ENCODE measurements around the gene TXN2.

The TXN2 gene

GRCh38 chr22:36497910-36498665 is 16.6 kb upstream of the TXN2 start:
- no peak overlapping the region for H3K4me2 ChIP-seq
- H3K4me3 ChIP-seq = no peak overlapping the region
- no peaks in the 10 kb centered on the region for H3K9me3 ChIP-seq (replicated peaks in 1 of 11)
- H4K20me1 ChIP-seq = peaks cover 0 to 7% (median 0%) of the 10 kb centered on the region in 11 experiments; a peak in 1 of 22 replicates
- H3K27me3 ChIP-seq = no peaks in the 10 kb centered on the region
- peaks cover 12 to 83% (median 56%) of the 10 kb centered on the region in 11 experiments; a peak in 18 of 22 replicates for H3K36me3 ChIP-seq
- H3K9ac ChIP-seq = no peak overlapping the region
- TF ChIP-seq Cebpa-rat (IDR thresholded peaks at IDR 0.05) = no peak
- no peak overlapping the region for H3K27ac ChIP-seq
- H3K4me1 ChIP-seq = peaks cover 15 to 26% (median 21%) of the 10 kb centered on the region in 10 experiments

- Histone ChIP-seq H3K4me1 (peaks cover 31 to 48% (median 43%) of the 10 kb centered on the region in 10 experiments), H3K4me2 (peak overlapping the region; percentile 72 to 93 (median 86)), H3K27ac (peak overlapping the region; percentile 21 to 81 (median 73); a peak in 20 of 22 replicates), H3K4me3 (peak overlapping the region in 4 of 10 experiments; percentile 9 to 46 (median 29); a peak in 3 of 20 replicates), H3K27me3 (no peaks in the 10 kb centered on the region), H3K9ac (peak overlapping the region in 10 of 11 experiments; percentile 40 to 75 (median 60); a peak in 18 of 22 replicates), H3K9me3 (replicated peaks in 1 of 11) (no peaks in the 10 kb centered on the region), H4K20me1 (peaks cover 0 to 7% (median 0%) of the 10 kb centered on the region in 11 experiments; a peak in 1 of 22 replicates), H3K36me3 (peaks cover 22 to 72% (median 59%) of the 10 kb centered on the region in 11 experiments; a peak in 19 of 22 replicates)
- TF ChIP-seq Cebpa-rat (IDR thresholded peaks at IDR 0.05) = no peak
Observed at GRCh38 chr22:36493690-36494110, 12.3 kb upstream of the TXN2 start.

DNA sequence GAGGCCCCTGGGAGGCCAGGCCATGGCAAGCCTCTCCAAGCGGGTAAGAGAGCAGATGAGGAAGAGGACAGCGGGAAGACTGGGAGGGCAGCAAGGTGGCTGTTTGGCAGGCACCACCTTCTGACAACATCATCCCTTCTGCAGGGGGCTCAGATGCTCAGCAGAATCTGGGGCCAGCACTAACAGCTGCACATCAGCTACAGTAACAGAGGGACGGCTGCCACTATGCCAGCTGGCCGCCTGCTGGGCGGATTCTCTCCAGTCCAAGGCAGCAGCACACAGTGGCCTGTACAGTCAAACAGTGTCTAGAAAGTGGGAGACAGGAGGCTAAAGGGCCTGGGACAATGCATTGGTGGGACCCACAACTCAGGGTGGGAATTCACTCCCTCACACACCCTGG is 10.7 kb upstream of the TXN2 start:
- H3K36me3 ChIP-seq = peaks cover 20 to 72% (median 59%) of the 10 kb centered on the region in 11 experiments; a peak in 21 of 22 replicates
- TF ChIP-seq Cebpa-rat (IDR thresholded peaks at IDR 0.05) = no peak

GRCh38 chr22:36491155-36491554 is 9.7 kb upstream of the TXN2 start:
- Histone ChIP-seq H4K20me1 (peaks cover 0 to 7% (median 0%) of the 10 kb centered on the region in 11 experiments; a peak in 1 of 22 replicates), H3K36me3 (peaks cover 22 to 69% (median 55%) of the 10 kb centered on the region in 11 experiments; a peak in 21 of 22 replicates), H3K9ac (peak overlapping the region in 1 of 11 experiments; percentile 39; a peak in 2 of 22 replicates), H3K4me3 (no peak overlapping the region), H3K4me1 (peaks cover 31 to 48% (median 43%) of the 10 kb centered on the region in 10 experiments), H3K27ac (peak overlapping the region in 3 of 11 experiments; percentile 74 to 81 (median 80); a peak in 2 of 22 replicates), H3K4me2 (peak overlapping the region in 9 of 11 experiments; percentile 72 to 92 (median 86); a peak in 13 of 22 replicates), H3K27me3 (no peaks in the 10 kb centered on the region), H3K9me3 (replicated peaks in 1 of 11) (peaks cover 12 to 21% (median 17%) of the 10 kb centered on the region in 11 experiments)
- no peak for TF ChIP-seq Cebpa-rat (IDR thresholded peaks at IDR 0.05)

More for the DNA sequence above, 10.7 kb upstream of the TXN2 start:
- Histone ChIP-seq H3K4me2 (peak overlapping the region; percentile 72 to 92 (median 86)), H3K9me3 (replicated peaks in 1 of 11) (peaks cover 7 to 13% (median 10%) of the 10 kb centered on the region in 11 experiments), H3K27ac (peak overlapping the region in 9 of 11 experiments; percentile 6 to 81 (median 73); a peak in 15 of 22 replicates), H3K4me3 (peak overlapping the region in 1 of 10 experiments; percentile 19; a peak in 1 of 20 replicates), H3K27me3 (no peaks in the 10 kb centered on the region), H3K9ac (peak overlapping the region in 6 of 11 experiments; percentile 1 to 44 (median 30); a peak in 8 of 22 replicates), H4K20me1 (peaks cover 0 to 7% (median 0%) of the 10 kb centered on the region in 11 experiments; a peak in 1 of 22 replicates), H3K4me1 (peaks cover 31 to 48% (median 43%) of the 10 kb centered on the region in 10 experiments)

DNA sequence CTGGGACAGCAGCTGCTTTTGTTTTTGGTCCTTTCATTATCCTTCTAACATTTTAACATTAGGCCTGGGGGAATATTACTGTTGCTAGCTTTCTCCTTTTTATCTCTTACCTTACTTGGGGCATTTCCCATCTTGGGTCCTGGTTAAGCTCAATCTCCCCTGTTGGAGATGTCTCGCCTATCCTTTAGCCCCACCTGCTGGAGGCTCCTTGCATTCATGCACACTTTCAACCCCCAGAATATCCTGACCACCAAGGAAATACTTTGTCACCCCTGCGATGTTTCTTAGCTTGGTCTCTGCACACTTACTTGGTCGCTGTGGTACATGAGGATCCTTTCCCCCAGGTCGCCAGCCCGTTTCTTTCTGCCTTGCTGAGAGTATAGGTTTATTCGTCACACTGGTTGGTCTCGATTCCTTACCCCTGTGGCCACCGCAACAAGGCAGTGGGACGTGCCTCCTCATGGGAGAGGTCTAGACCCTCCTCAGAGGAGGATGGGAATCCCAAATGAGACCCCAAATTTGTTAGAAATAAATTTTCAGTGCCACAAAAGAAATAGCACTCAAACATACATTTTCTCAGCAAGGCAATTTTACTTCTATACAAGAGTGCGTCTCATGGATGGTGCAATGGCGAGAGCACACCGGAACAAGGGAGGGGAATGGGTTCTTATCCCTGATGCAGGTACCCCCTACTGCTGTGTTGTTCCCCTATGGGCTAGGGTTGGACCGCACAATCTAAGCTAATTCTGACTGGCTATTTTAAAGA is 5.4 kb upstream of the TXN2 start:
- no peak overlapping the region for H3K9ac ChIP-seq
- no peaks in the 10 kb centered on the region for H3K27me3 ChIP-seq
- H3K36me3 ChIP-seq = peaks cover 22 to 59% (median 44%) of the 10 kb centered on the region in 11 experiments; a peak in 21 of 22 replicates
- H3K4me3 ChIP-seq = peak overlapping the region in 1 of 10 experiments; percentile 15; a peak in 1 of 20 replicates
- no peak for TF ChIP-seq Cebpa-rat (IDR thresholded peaks at IDR 0.05)
- H3K4me1 ChIP-seq = peaks cover 10 to 26% (median 19%) of the 10 kb centered on the region in 10 experiments
- no peak overlapping the region for H3K4me2 ChIP-seq
- no peaks in the 10 kb centered on the region for H4K20me1 ChIP-seq
- H3K27ac ChIP-seq = no peak overlapping the region
- peaks cover 12 to 21% (median 17%) of the 10 kb centered on the region in 11 experiments for H3K9me3 ChIP-seq (replicated peaks in 1 of 11)

GRCh38 chr22:36480941-36481392 is 473 bp downstream of the TXN2 start:
- no peaks in the 10 kb centered on the region for H3K27me3 ChIP-seq
- H3K4me2 ChIP-seq = peak overlapping the region; percentile 85 to 99 (median 92)
- H3K36me3 ChIP-seq = peaks cover 39 to 48% (median 46%) of the 10 kb centered on the region in 11 experiments
- TF ChIP-seq Cebpa-rat (IDR thresholded peaks at IDR 0.05) = no peak
- H3K4me1 ChIP-seq = peaks cover 21 to 42% (median 29%) of the 10 kb centered on the region in 10 experiments
- H4K20me1 ChIP-seq = no peaks in the 10 kb centered on the region
- H3K9me3 ChIP-seq (replicated peaks in 1 of 11) = no peaks in the 10 kb centered on the region
- H3K9ac ChIP-seq = peak overlapping the region; percentile 86 to 98 (median 92)
- peak overlapping the region; percentile 94 to 99 (median 97) for H3K27ac ChIP-seq
- H3K4me3 ChIP-seq = peak overlapping the region; percentile 62 to 79 (median 70)

GRCh38 chr22:36478966-36479365 is 2.5 kb downstream of the TXN2 start:
- no peak overlapping the region for H3K27ac ChIP-seq
- H3K9ac ChIP-seq = peak overlapping the region in 10 of 11 experiments; percentile 18 to 49 (median 38); a peak in 10 of 22 replicates
- H3K4me1 ChIP-seq = peaks cover 29 to 57% (median 43%) of the 10 kb centered on the region in 10 experiments
- no peaks in the 10 kb centered on the region for H4K20me1 ChIP-seq
- no peak for TF ChIP-seq Cebpa-rat (IDR thresholded peaks at IDR 0.05)
- 0 out of 20 replicates have a peak overlapping the region, but pooled peaks of 1 of the 10 experiments have one; percentile 11 for H3K4me3 ChIP-seq
- H3K27me3 ChIP-seq = no peaks in the 10 kb centered on the region
- H3K9me3 ChIP-seq (replicated peaks in 1 of 11) = no peaks in the 10 kb centered on the region
- peaks cover 59 to 68% (median 66%) of the 10 kb centered on the region in 11 experiments for H3K36me3 ChIP-seq
- peak overlapping the region in 6 of 11 experiments; percentile 88 to 99 (median 94); a peak in 5 of 22 replicates for H3K4me2 ChIP-seq

GRCh38 chr22:36475341-36475740 is 6.1 kb downstream of the TXN2 start:
- Histone ChIP-seq H3K4me1 (peaks cover 43 to 71% (median 60%) of the 10 kb centered on the region in 10 experiments), H3K9me3 (replicated peaks in 1 of 11) (no peaks in the 10 kb centered on the region), H3K27ac (peak overlapping the region in 2 of 11 experiments; percentile 10 to 97; a peak in 3 of 22 replicates), H3K4me3 (no peak overlapping the region), H3K36me3 (peaks cover 69 to 94% (median 91%) of the 10 kb centered on the region in 11 experiments), H3K27me3 (no peaks in the 10 kb centered on the region), H3K9ac (peak overlapping the region in 4 of 11 experiments; percentile 57 to 83 (median 65); a peak in 4 of 22 replicates), H4K20me1 (peaks cover 0 to 11% (median 0%) of the 10 kb centered on the region in 11 experiments; a peak in 4 of 22 replicates), H3K4me2 (peak overlapping the region in 1 of 11 experiments; percentile 92; a peak in 1 of 22 replicates)
- no peak for TF ChIP-seq Cebpa-rat (IDR thresholded peaks at IDR 0.05)
